Measurements from ENCODE around the gene WFDC2.

The WFDC2 gene

DNA sequence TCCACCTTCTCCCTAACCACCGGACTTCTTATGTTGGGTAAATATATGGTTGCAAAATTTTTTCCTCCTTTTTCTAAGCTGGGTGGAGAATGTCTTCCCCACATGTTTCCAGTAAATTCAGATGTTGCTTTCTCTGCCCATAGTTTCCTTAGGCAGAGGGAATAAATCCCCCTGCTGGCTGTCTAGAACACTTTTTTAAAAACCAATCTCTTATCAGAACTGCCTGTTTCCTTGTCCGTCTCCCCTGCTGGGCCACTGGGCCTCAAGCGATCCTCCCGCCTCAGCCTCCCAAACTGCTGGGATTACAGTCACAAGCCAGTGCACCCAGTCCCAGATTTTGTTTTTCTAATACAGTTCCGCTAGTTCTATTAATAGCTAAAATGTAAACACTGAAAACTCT lies 9.9 kb upstream of the WFDC2 start:
- Histone ChIP-seq H3K4me3 (ENCODE audit: low read depth in 1 of 2, low read length in 2 of 2) (no peak overlapping the region), H3K9ac (ENCODE audit: low read depth, low read length) (no peak overlapping the region), H3K4me2 (ENCODE audit: insufficient read depth, low read length) (no peak overlapping the region), H3K27ac (ENCODE audit: low read length) (no peak overlapping the region), H2AFZ (ENCODE audit: low read depth, low read length) (no peak overlapping the region), H4K20me1 (ENCODE audit: insufficient read depth, low read length) (peaks cover 5% of the 10 kb centered on the region; the same call in 1 of the 2 replicates), H3K79me2 (ENCODE audit: insufficient read depth, low read length) (no peaks in the 10 kb centered on the region), H3K27me3 (ENCODE audit: insufficient read depth, low read length, poor library complexity) (peaks cover 39% of the 10 kb centered on the region), H3K36me3 (ENCODE audit: insufficient read depth, low read length) (no peaks in the 10 kb centered on the region), H3K4me1 (ENCODE audit: insufficient read depth, low read length) (no peaks in the 10 kb centered on the region), H3K9me3 (ENCODE audit: insufficient read depth, low read length, severe bottlenecking) (no peaks in the 10 kb centered on the region)
- no peak for ATAC-seq (ENCODE audit: insufficient read depth, low read depth)
- TF ChIP-seq, protein P1, sequence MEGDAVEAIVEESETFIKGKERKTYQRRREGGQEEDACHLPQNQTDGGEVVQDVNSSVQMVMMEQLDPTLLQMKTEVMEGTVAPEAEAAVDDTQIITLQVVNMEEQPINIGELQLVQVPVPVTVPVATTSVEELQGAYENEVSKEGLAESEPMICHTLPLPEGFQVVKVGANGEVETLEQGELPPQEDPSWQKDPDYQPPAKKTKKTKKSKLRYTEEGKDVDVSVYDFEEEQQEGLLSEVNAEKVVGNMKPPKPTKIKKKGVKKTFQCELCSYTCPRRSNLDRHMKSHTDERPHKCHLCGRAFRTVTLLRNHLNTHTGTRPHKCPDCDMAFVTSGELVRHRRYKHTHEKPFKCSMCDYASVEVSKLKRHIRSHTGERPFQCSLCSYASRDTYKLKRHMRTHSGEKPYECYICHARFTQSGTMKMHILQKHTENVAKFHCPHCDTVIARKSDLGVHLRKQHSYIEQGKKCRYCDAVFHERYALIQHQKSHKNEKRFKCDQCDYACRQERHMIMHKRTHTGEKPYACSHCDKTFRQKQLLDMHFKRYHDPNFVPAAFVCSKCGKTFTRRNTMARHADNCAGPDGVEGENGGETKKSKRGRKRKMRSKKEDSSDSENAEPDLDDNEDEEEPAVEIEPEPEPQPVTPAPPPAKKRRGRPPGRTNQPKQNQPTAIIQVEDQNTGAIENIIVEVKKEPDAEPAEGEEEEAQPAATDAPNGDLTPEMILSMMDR (IDR thresholded peaks at IDR 0.05; ENCODE audit: borderline replicate concordance, extremely low read depth, low read length, poor library complexity, severe bottlenecking), result peak; percentile 12
- TF ChIP-seq EZH2 (IDR thresholded peaks at IDR 0.05; ENCODE audit: borderline replicate concordance, low read depth, low read length, severe bottlenecking), result no peak
- no peak for DNase-seq

DNA sequence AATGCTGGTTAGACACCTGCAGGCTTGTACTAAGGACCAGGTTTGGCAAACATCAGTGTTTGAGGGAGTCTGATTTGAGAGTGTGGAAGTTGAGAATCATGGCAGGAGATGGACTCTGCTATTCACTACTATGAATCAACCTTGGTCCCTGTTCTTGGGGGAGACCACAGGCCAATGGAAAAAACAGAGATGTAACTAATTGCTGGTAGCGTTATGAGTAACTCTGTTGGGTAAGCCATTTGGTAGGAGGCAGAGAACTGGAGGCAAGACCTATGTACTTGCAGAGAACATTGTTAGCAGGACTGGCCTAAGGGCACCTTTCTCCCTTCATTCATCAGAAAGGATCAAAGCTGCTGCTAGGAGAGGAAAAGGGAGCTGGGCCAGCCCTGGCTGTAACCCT lies 8.3 kb upstream of the WFDC2 start:
- H3K4me3 ChIP-seq (ENCODE audit: low read depth in 1 of 2, low read length in 2 of 2), result no peak overlapping the region
- H3K79me2 ChIP-seq (ENCODE audit: insufficient read depth, low read length), result no peaks in the 10 kb centered on the region
- TF ChIP-seq, protein P1 (IDR thresholded peaks at IDR 0.05; ENCODE audit: borderline replicate concordance, extremely low read depth, low read length, poor library complexity, severe bottlenecking), result no peak
- no peak for TF ChIP-seq EZH2 (IDR thresholded peaks at IDR 0.05; ENCODE audit: borderline replicate concordance, low read depth, low read length, severe bottlenecking)
- H4K20me1 ChIP-seq (ENCODE audit: insufficient read depth, low read length), result no peaks in the 10 kb centered on the region
- H3K36me3 ChIP-seq (ENCODE audit: insufficient read depth, low read length), result no peaks in the 10 kb centered on the region
- ATAC-seq (ENCODE audit: insufficient read depth, low read depth), result no peak
- H3K27me3 ChIP-seq (ENCODE audit: insufficient read depth, low read length, poor library complexity), result peaks cover 51% of the 10 kb centered on the region
- no peak overlapping the region for H3K27ac ChIP-seq (ENCODE audit: low read length)
- no peak overlapping the region for H2AFZ ChIP-seq (ENCODE audit: low read depth, low read length)
- H3K4me1 ChIP-seq (ENCODE audit: insufficient read depth, low read length), result no peaks in the 10 kb centered on the region
- no peak overlapping the region for H3K9ac ChIP-seq (ENCODE audit: low read depth, low read length)
- no peaks in the 10 kb centered on the region for H3K9me3 ChIP-seq (ENCODE audit: insufficient read depth, low read length, severe bottlenecking)
- H3K4me2 ChIP-seq (ENCODE audit: insufficient read depth, low read length), result no peak overlapping the region
- no peak for DNase-seq

DNA sequence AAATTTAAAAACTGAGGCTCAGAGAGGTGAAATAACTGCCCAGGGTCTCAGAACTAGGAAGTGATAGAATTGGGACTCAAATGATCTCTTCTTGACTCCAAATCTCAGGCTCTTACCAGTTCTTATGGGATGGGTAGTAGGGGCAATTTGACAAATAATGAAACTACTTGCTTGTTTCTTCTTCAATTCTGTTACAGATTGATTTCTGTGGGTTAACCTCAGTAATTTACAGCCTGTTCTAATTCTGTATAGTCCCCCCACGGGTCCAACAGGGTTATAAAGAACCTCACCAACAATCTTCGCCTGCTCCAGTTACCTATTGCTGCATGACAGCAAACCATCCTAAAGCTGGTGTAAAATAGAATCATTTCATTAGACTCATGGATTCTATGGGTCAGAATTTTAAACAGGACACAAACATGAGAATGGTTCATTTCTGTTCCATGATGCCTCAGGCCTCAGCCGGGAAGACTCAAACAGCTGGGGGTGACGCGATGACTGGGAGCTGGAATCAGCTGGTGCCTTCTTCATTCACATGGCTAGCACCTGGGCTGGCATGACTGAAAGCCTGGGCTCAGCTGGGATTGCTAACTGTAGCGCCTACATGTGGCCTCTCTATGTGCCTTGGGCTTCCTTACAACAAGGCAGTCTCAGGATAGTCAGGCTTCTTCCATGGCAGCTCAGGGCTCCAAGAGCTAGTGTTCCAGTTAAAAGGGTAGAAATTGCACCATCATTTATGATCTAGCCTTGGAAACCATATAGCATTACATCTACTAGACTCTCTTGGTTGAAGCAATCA lies 6.6 kb upstream of the WFDC2 start:
- TF ChIP-seq EZH2 (IDR thresholded peaks at IDR 0.05; ENCODE audit: borderline replicate concordance, low read depth, low read length, severe bottlenecking), result no peak

DNA sequence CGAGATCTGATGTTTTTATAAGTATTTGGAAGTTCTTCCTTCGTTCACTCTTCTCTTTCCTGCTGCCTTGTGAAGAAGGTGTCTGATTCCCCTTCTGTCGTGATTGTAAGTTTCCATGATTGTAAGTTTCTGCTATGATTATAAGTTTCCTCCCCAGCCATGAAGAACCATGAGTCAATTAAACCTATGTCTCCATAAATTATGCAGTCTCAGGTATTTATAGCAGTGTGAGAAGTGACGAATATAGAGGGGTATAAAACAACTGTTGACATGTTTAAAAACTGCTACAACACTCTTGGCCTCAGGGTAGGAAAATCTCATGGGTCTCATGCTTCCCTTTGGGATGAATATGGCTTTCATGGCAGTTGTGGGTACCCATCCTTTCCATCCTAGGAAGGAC lies 5.8 kb upstream of the WFDC2 start:
- H4K20me1 ChIP-seq (ENCODE audit: insufficient read depth, low read length), result no peaks in the 10 kb centered on the region
- no peaks in the 10 kb centered on the region for H3K9me3 ChIP-seq (ENCODE audit: insufficient read depth, low read length, severe bottlenecking)
- no peaks in the 10 kb centered on the region for H3K79me2 ChIP-seq (ENCODE audit: insufficient read depth, low read length)
- no peak overlapping the region for H3K27ac ChIP-seq (ENCODE audit: low read length)
- no peak overlapping the region for H3K9ac ChIP-seq (ENCODE audit: low read depth, low read length)
- H3K4me2 ChIP-seq (ENCODE audit: insufficient read depth, low read length), result no peak overlapping the region
- H3K4me3 ChIP-seq (ENCODE audit: low read depth in 1 of 2, low read length in 2 of 2), result no peak overlapping the region
- H3K4me1 ChIP-seq (ENCODE audit: insufficient read depth, low read length), result no peaks in the 10 kb centered on the region
- ATAC-seq (ENCODE audit: insufficient read depth, low read depth), result no peak
- peaks cover 57% of the 10 kb centered on the region for H3K27me3 ChIP-seq (ENCODE audit: insufficient read depth, low read length, poor library complexity)
- H2AFZ ChIP-seq (ENCODE audit: low read depth, low read length), result no peak overlapping the region
- H3K36me3 ChIP-seq (ENCODE audit: insufficient read depth, low read length), result no peaks in the 10 kb centered on the region
- TF ChIP-seq, protein P1 (IDR thresholded peaks at IDR 0.05; ENCODE audit: borderline replicate concordance, extremely low read depth, low read length, poor library complexity, severe bottlenecking), result no peak
- DNase-seq, result no peak

More for the DNA sequence above, 6.6 kb upstream of the WFDC2 start:
- Histone ChIP-seq H3K27me3 (ENCODE audit: insufficient read depth, low read length, poor library complexity) (peaks cover 56% of the 10 kb centered on the region), H3K9ac (ENCODE audit: low read depth, low read length) (no peak overlapping the region), H2AFZ (ENCODE audit: low read depth, low read length) (no peak overlapping the region), H4K20me1 (ENCODE audit: insufficient read depth, low read length) (no peaks in the 10 kb centered on the region), H3K4me3 (ENCODE audit: low read depth in 1 of 2, low read length in 2 of 2) (no peak overlapping the region), H3K9me3 (ENCODE audit: insufficient read depth, low read length, severe bottlenecking) (no peaks in the 10 kb centered on the region), H3K4me1 (ENCODE audit: insufficient read depth, low read length) (no peaks in the 10 kb centered on the region), H3K36me3 (ENCODE audit: insufficient read depth, low read length) (no peaks in the 10 kb centered on the region), H3K4me2 (ENCODE audit: insufficient read depth, low read length) (no peak overlapping the region), H3K79me2 (ENCODE audit: insufficient read depth, low read length) (no peaks in the 10 kb centered on the region), H3K27ac (ENCODE audit: low read length) (no peak overlapping the region)
- no peak for ATAC-seq (ENCODE audit: insufficient read depth, low read depth)
- no peak for DNase-seq

Measured in DND-41 (cell line).